ENCODE data around the gene HOXC11.

DNA sequence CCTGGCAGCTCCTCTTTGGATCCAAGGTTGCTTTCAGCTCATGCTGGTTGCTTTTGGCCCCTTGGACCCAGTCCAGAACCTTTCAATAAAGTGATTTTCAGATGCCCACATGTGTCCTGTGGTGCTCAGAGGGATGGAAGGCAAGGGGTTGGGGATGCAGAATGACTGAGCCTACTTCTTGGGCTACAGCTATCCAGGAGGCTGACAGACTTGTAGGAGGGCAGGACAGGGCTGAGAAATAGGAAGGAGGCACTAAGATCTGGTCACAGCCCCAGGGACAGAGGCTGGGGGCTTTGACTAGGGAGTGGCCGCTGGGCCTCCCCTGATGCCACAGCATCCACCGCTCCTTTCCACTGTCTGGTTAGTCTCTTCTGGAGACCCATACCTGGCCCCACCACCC lies 1.2 kb upstream of the HOXC11 start:
- TF ChIP-seq POLR2A (IDR thresholded peaks at IDR 0.05; ENCODE audit: low read length) (no peak), GATA1 (IDR thresholded peaks at IDR 0.05; ENCODE audit: low read depth, low read length) (no peak)

Data from erythroblast (primary cell).